K562 (cell line): ENCODE data around the gene SH3TC1. TPM values are rescaled to one million over a fixed set of nuclear protein-coding genes. Genes with fewer than 3 reads are reported as not detected.

Experiments used
- AFF1 ChIP-seq, 2 experiments: fragments of 450-650 bp; IDR thresholded peaks; 2 replicates each; pipeline ENCODE4 v1.6.1; 2018; ENCODE audit warnings: mild to moderate bottlenecking in 2 of 2, low read depth in 1 of 2; ENCODE audit not compliant: partially characterized antibody in 2 of 2
- CEBPB ChIP-seq: fragments of 450-650 bp; IDR thresholded peaks from 2 replicates; pipeline ENCODE4 v1.6.1; 2016; ENCODE audit warnings: missing genetic modification characterization, missing compliant biosample characterization
- CEBPG ChIP-seq, 3 experiments: fragments of 200-800 bp in 1 of 3; sonication (Bioruptor generic) in 1 of 3; sonication (generic) in 1 of 3; formaldehyde crosslinking in 1 of 3; IDR thresholded peaks in 2 of 3; conservative IDR thresholded peaks in 1 of 3; 2 replicates each; pipeline versions ENCODE4 v1.6.1 to v1.8.0; 2016 to 2022; ENCODE audit warnings: missing compliant biosample characterization in 2 of 3, missing genetic modification characterization in 2 of 3, mild to moderate bottlenecking in 1 of 3, missing genetic modification reagents in 1 of 3
- CHD4 ChIP-seq: fragments of 200-600 bp; sonication (generic); IDR thresholded peaks from 3 replicates; pipeline ENCODE4 v1.6.1; 2012; ENCODE audit warnings: low read depth, mild to moderate bottlenecking, mixed read lengths, low read length, inconsistent platforms; ENCODE audit not compliant: insufficient read depth, insufficient replicate concordance, poor library complexity, severe bottlenecking
- CREB1 ChIP-seq, 2 experiments: sonication (generic) in 1 of 2; formaldehyde crosslinking in 1 of 2; IDR thresholded peaks; 2 replicates each; pipeline versions ENCODE4 v1.6.1 to v1.8.0; 2012 to 2022; ENCODE audit warnings: inconsistent platforms in 1 of 2, mild to moderate bottlenecking in 1 of 2, missing genetic modification reagents in 1 of 2, moderate library complexity in 1 of 2
- ETS1 ChIP-seq: conservative IDR thresholded peaks from 2 replicates; pipeline ENCODE4 v1.6.1; 2011; ENCODE audit warnings: low read depth, mild to moderate bottlenecking, low read length; ENCODE audit not compliant: control insufficient read depth
- EWSR1 ChIP-seq: fragments of 450-650 bp; IDR thresholded peaks from 2 replicates; pipeline ENCODE4 v1.6.1; 2018; ENCODE audit warnings: borderline replicate concordance, mild to moderate bottlenecking, low read depth, moderate library complexity; ENCODE audit not compliant: partially characterized antibody
- HMG20A ChIP-seq: fragments of 450-650 bp; formaldehyde crosslinking; conservative IDR thresholded peaks from 2 replicates; pipeline ENCODE4 v1.4.0; 2020; ENCODE audit warnings: mild to moderate bottlenecking, mixed read lengths
- KDM5B ChIP-seq: fragments of 200-600 bp; sonication (generic); IDR thresholded peaks from 2 replicates; pipeline ENCODE4 v1.6.1; 2012; ENCODE audit warnings: low read depth, mild to moderate bottlenecking, moderate library complexity, low read length, control low read depth, inconsistent platforms; ENCODE audit not compliant: insufficient replicate concordance
- KLF1 ChIP-seq: fragments of 450-650 bp; IDR thresholded peaks from 2 replicates; pipeline ENCODE4 v1.6.1; 2016; ENCODE audit warnings: missing genetic modification characterization, missing compliant biosample characterization
- MEIS2 ChIP-seq: fragments of 450-650 bp; IDR thresholded peaks from 2 replicates; pipeline ENCODE4 v1.6.1; 2014; ENCODE audit warnings: mild to moderate bottlenecking; ENCODE audit not compliant: partially characterized antibody
- TAF1 ChIP-seq: IDR thresholded peaks from 2 replicates; pipeline ENCODE4 v1.6.1; 2011; ENCODE audit warnings: mild to moderate bottlenecking, low read length, moderate library complexity; ENCODE audit not compliant: insufficient read depth, control insufficient read depth, severe bottlenecking; ENCODE audit errors: extremely low read depth
- ZBTB2 ChIP-seq: fragments of 450-650 bp; IDR thresholded peaks from 2 replicates; pipeline ENCODE4 v1.6.1; 2016; ENCODE audit warnings: antibody characterized with exemption
- polyA plus RNA-seq, 8 experiments: library from polyadenylated mRNA; depleted of rRNA in 4 of 8; stranded (reverse) in 5 of 8; unstranded in 3 of 8; fragments of >200 nt; fragmentation: Nextera tagmentation in 2 of 8; fragmentation: Illumina TruSeq in 1 of 8; extraction: Ambion mirVana in 2 of 8; extraction: Trizol in 1 of 8; gene quantifications; 2 replicates each; pipeline versions ENCODE4 v1.2.1 to v1.2.3, GENCODE V29; 2011 to 2014; ENCODE audit warnings: inconsistent platforms in 1 of 8, missing spikeins in 1 of 8
- total RNA-seq, 7 experiments: library from RNA; depleted of rRNA in 6 of 7; stranded (reverse); fragments of >200 nt in 6 of 7; fragmentation: Illumina TruSeq in 2 of 7; extraction: Trizol in 2 of 7; gene quantifications; 2 replicates each; pipeline versions ENCODE4 v1.2.1 to v1.2.3, GENCODE V29; 2011 to 2021; ENCODE audit warnings: low replicate concordance in 1 of 7

The SH3TC1 gene
- total and polyA plus RNA-seq, 9 of the 15 experiments (the other 6 are each of a cell fraction or from before 2014, with no cell fraction given): 0.04 to 2.1 (median 0.48) TPM; not detected in 1

GRCh38 chr4:8158710-8159536, 40.2 kb upstream of the SH3TC1 start, which contains the start of gene ABLIM2 (continued):
- TF ChIP-seq ETS1 (peak; percentile 81), ZBTB2 (peak; percentile 88), TAF1 (no peak), CEBPG (CRISPR knock-in tag; IDR thresholded peaks at IDR 0.05) (peak; percentile 98), CEBPG (tag; conservative IDR thresholded peaks at IDR 0.05 in 1 of 2, IDR thresholded peaks at IDR 0.05 in 1 of 2) (peak; percentile 96 to 98), KLF1 (tag) (0 out of 2 replicates have a peak, but pooled peaks have one; percentile 25), HMG20A (CRISPR knock-in tag) (no peak), CEBPB (tag) (peak; percentile 100), CREB1 (IDR thresholded peaks at IDR 0.05) (peak; percentile 43), CREB1 (CRISPR knock-in tag; IDR thresholded peaks at IDR 0.05) (peak; percentile 49; the same call in 1 of the 2 replicates), EWSR1 (no peak), KDM5B (peak; percentile 62), AFF1 (IDR thresholded peaks at IDR 0.05; ENCODE audit: low read depth in 1 of 2, partially characterized antibody in 2 of 2) (peak in 1 of 2 experiments; percentile 94), MEIS2 (peak; percentile 78), CHD4 (no peak)
